PC-3 (cell line): ENCODE measurements around the gene TBC1D8. TPM values are rescaled to one million over a fixed set of nuclear protein-coding genes. Genes with fewer than 3 reads are reported as not detected.

Experiments used
- ATAC-seq: fragments of 200-7000 bp; cut with Tn5 transposase; 2 replicates; pipeline ENCODE4 v1.9.1; 2020; ENCODE audit warnings: mild to moderate bottlenecking, moderate library complexity
- BruUV-seq: library from RNA; stranded (reverse); fragments of 400-500 nt; replicated peaks from 2 replicates; lab custom pipeline; 2021; lab: Mats Ljungman, UMichigan
- CTCF ChIA-PET: fragments of 300-600 bp; sonication (Branson Sonifier 250); formaldehyde crosslinking; loops from one replicate; lab custom pipeline; 2022; ENCODE audit warnings: antibody characterized with exemption; lab: Charles Lee
- POLR2A ChIA-PET: fragments of 300-600 bp; sonication (Branson Sonifier 250); formaldehyde crosslinking; loops from one replicate; lab custom pipeline; 2022; ENCODE audit warnings: antibody characterized with exemption; ENCODE audit not compliant: unreplicated experiment; lab: Charles Lee
- DNase-seq: peaks from one replicate; pipeline ENCODE4 v3.0.0-alpha.2; 2015
- H2AFZ ChIP-seq: fragments of 300-600 bp; sonication (generic); 2 replicates; pipeline ENCODE4 v1.6.0; 2016; ENCODE audit warnings: antibody characterized with exemption, low read length
- H3F3A ChIP-seq: fragments of 300-600 bp; sonication (generic); one replicate; pipeline ENCODE4 v1.6.0; 2017; ENCODE audit warnings: antibody characterized with exemption, low read length, control low read depth, mild to moderate bottlenecking; ENCODE audit not compliant: unreplicated experiment
- H3K27ac ChIP-seq: fragments of 300-600 bp; sonication (generic); 2 replicates; pipeline ENCODE4 v1.5.1; 2016; ENCODE audit warnings: mild to moderate bottlenecking, low read length
- H3K27me3 ChIP-seq: fragments of 300-600 bp; sonication (generic); 2 replicates; pipeline ENCODE4 v1.6.1; 2016; ENCODE audit warnings: low read length, mixed read lengths
- H3K36me3 ChIP-seq: fragments of 300-600 bp; sonication (generic); 2 replicates; pipeline ENCODE4 v1.6.1; 2016; ENCODE audit warnings: low read depth, mixed run types, low read length, mixed read lengths
- H3K4me1 ChIP-seq: fragments of 300-600 bp; sonication (generic); 2 replicates; pipeline ENCODE4 v1.5.1; 2016; ENCODE audit warnings: low read length; ENCODE audit not compliant: insufficient read depth
- H3K4me2 ChIP-seq: fragments of 300-600 bp; sonication (generic); 2 replicates; pipeline ENCODE4 v1.6.0; 2016; ENCODE audit warnings: low read length
- H3K4me3 ChIP-seq: fragments of 300-600 bp; sonication (generic); 2 replicates; pipeline ENCODE4 v1.5.1; 2016; ENCODE audit warnings: mild to moderate bottlenecking, low read length, mixed read lengths
- H3K79me2 ChIP-seq: fragments of 300-600 bp; sonication (generic); 2 replicates; pipeline ENCODE4 v1.6.1; 2017; ENCODE audit warnings: low read length, mixed read lengths
- H3K9ac ChIP-seq: fragments of 300-600 bp; sonication (generic); 2 replicates; pipeline ENCODE4 v1.6.0; 2016; ENCODE audit warnings: mild to moderate bottlenecking, low read length
- H3K9me2 ChIP-seq: fragments of 300-600 bp; sonication (generic); replicated peaks from 2 replicates; pipeline ENCODE4 v1.6.1; 2016; ENCODE audit warnings: mixed run types, low read length, mixed read lengths
- H3K9me3 ChIP-seq: fragments of 300-600 bp; sonication (generic); 2 replicates; pipeline ENCODE4 v1.6.1; 2016; ENCODE audit warnings: low read length, mixed read lengths
- H4K20me1 ChIP-seq: fragments of 300-600 bp; sonication (generic); 2 replicates; pipeline ENCODE4 v1.6.1; 2016; ENCODE audit warnings: low read length, mixed read lengths
- CTCF ChIP-seq: fragments of 300-600 bp; sonication (generic); conservative IDR thresholded peaks from 2 replicates; pipeline ENCODE4 v1.5.1; 2017; ENCODE audit warnings: antibody characterized with exemption, low read depth, mild to moderate bottlenecking, low read length
- EZH2 ChIP-seq: fragments of 300-600 bp; sonication (generic); IDR thresholded peaks from one replicate; pipeline ENCODE4 v1.6.1; 2017; ENCODE audit warnings: antibody characterized with exemption, mild to moderate bottlenecking, low read length; ENCODE audit not compliant: unreplicated experiment
- EZH2phosphoT487 ChIP-seq: fragments of 300-600 bp; sonication (generic); IDR thresholded peaks from 2 replicates; pipeline ENCODE4 v1.6.1; 2018; ENCODE audit warnings: mild to moderate bottlenecking, antibody characterized with exemption, low read length, borderline replicate concordance
- intact Hi-C: fragments of 100-400 bp; cut with micrococcal nuclease; formaldehyde crosslinking; loops from 2 replicates; pipeline ENCODE4 v1.9.0; 2023
- total RNA-seq: library from RNA; depleted of rRNA; stranded (reverse); fragments of >200 nt; gene quantifications from 2 replicates; pipeline ENCODE4 v1.2.3, GENCODE V29; 2014

Gene TBC1D8
- total RNA-seq, 1 experiment from 2014 or later, result 39.7 TPM

- Histone ChIP-seq H3K9ac (no peak overlapping the region), H3K36me3 (no peaks in the 10 kb centered on the region), H4K20me1 (peaks cover 25% of the 10 kb centered on the region), H3K4me2 (peak overlapping the region; percentile 85), H3F3A (no peaks in the 10 kb centered on the region), H3K79me2 (peaks cover 26% of the 10 kb centered on the region), H3K4me3 (peak overlapping the region; percentile 71; the same call in 1 of the 2 replicates), H2AFZ (no peak overlapping the region), H3K27ac (no peak overlapping the region), H3K9me2 (no peaks in the 10 kb centered on the region), H3K27me3 (no peaks in the 10 kb centered on the region), H3K4me1 (peaks cover 31% of the 10 kb centered on the region), H3K9me3 (no peaks in the 10 kb centered on the region)
- intact Hi-C loops, result loop anchor here (2.0 kb wide), 1 partner anchor 52 kb away; no protein-coding TSS in a partner anchor
- TF ChIP-seq EZH2phosphoT487, result no peak
- no peak; the same call in 1 of the 2 replicates for TF ChIP-seq CTCF
- no peak for TF ChIP-seq EZH2
- BruUV-seq, result no TSS peak
- CTCF ChIA-PET, result interaction anchor here (0.6 to 1.4 kb wide), 6 partner anchors 43 to 141 kb away, joined by 3 to 9 read pairs (median 4); no protein-coding TSS in a partner anchor
- DNase-seq (no peak), ATAC-seq (no peak)
- POLR2A ChIA-PET, result no interaction called here
Measured at GRCh38 chr2:101153077-101153707, 2.0 kb upstream of the TBC1D8 start.

- peak overlapping the region; percentile 71 for H3K4me3 ChIP-seq
- H3K9ac ChIP-seq, result peak overlapping the region; percentile 75
- H3K27me3 ChIP-seq, result no peaks in the 10 kb centered on the region
- no TSS peak for BruUV-seq
- H3K4me1 ChIP-seq, result peaks cover 37% of the 10 kb centered on the region
- no peaks in the 10 kb centered on the region for H3F3A ChIP-seq
- H3K9me3 ChIP-seq, result no peaks in the 10 kb centered on the region
- TF ChIP-seq CTCF, result peak; percentile 75
- TF ChIP-seq EZH2, result no peak
- CTCF ChIA-PET, result interaction anchor here (0.6 to 1.4 kb wide), 6 partner anchors 43 to 140 kb away, joined by 3 to 9 read pairs (median 4); no protein-coding TSS in a partner anchor
- peak overlapping the region; percentile 72; the same call in 1 of the 2 replicates for H2AFZ ChIP-seq
- intact Hi-C loops, result loop anchor here (1.0 to 2.0 kb wide), 3 partner anchors 52 to 140 kb away; no protein-coding TSS in a partner anchor
- H3K27ac ChIP-seq, result peak overlapping the region; percentile 51; the same call in 1 of the 2 replicates
- no peaks in the 10 kb centered on the region for H3K9me2 ChIP-seq
- H4K20me1 ChIP-seq, result peaks cover 32% of the 10 kb centered on the region
- H3K4me2 ChIP-seq, result peak overlapping the region; percentile 85
- POLR2A ChIA-PET, result no interaction called here
- DNase-seq (peak; percentile 60), ATAC-seq (peak; percentile 6; the same call in 1 of the 2 replicates)
- peaks cover 1% of the 10 kb centered on the region; the same call in 1 of the 2 replicates for H3K36me3 ChIP-seq
- H3K79me2 ChIP-seq, result peaks cover 34% of the 10 kb centered on the region
Measured at GRCh38 chr2:101152272-101153076, 1.3 kb upstream of the TBC1D8 start.
